GM12878 (cell line): ENCODE results near the gene TGFB2. TPM values are rescaled to one million over a fixed set of nuclear protein-coding genes. Genes with fewer than 3 reads are reported as not detected.

Source experiments
- ATAC-seq: fragments of 200-7000 bp; cut with Tn5 transposase; 3 replicates; pipeline ENCODE4 v1.9.1; 2020; ENCODE audit warnings: mild to moderate bottlenecking, moderate library complexity
- BruUV-seq: library from RNA; stranded (reverse); fragments of 400-500 nt; replicated peaks from 2 replicates; lab custom pipeline; 2021; lab: Mats Ljungman, UMichigan
- CTCF ChIA-PET: fragments of 300-600 bp; sonication (Branson Sonifier 250); formaldehyde crosslinking; extraction: SDS; loops from one replicate; lab custom pipeline; 2021; ENCODE audit warnings: inconsistent platforms; lab: Yijun Ruan, JAX
- POLR2A ChIA-PET: fragments of 350-600 bp; formaldehyde crosslinking; extraction: SDS; loops from one replicate; lab custom pipeline; 2021; ENCODE audit warnings: inconsistent platforms; lab: Charles Lee
- RAD21 ChIA-PET: fragments of 300-600 bp; sonication (Branson Sonifier 250); formaldehyde crosslinking; loops from one replicate; lab custom pipeline; 2023; ENCODE audit warnings: antibody characterized with exemption; ENCODE audit not compliant: unreplicated experiment; lab: Charles Lee
- SMC1A ChIA-PET: fragments of 300-600 bp; sonication (Branson Sonifier 250); formaldehyde crosslinking; loops from one replicate; lab custom pipeline; 2023; ENCODE audit not compliant: unreplicated experiment, uncharacterized antibody; lab: Charles Lee
- DNase-seq: peaks from one replicate; pipeline ENCODE4 v3.0.0-alpha.2; 2011; ENCODE audit warnings: low read depth, low spot score
- FAIRE-seq: peaks from 3 replicates; lab custom pipeline; 2011; peaks lifted over from hg19 to GRCh38; lab: Jason Lieb, UNC
- H2AFZ ChIP-seq: 2 replicates; pipeline ENCODE4 v1.6.0; 2011; ENCODE audit warnings: low read depth, low read length, control low read depth; ENCODE audit not compliant: control insufficient read depth
- H3K27ac ChIP-seq: 2 replicates; pipeline ENCODE4 v1.5.1; 2011; ENCODE audit warnings: control low read depth; ENCODE audit not compliant: control insufficient read depth, insufficient read depth
- H3K27me3 ChIP-seq, 2 experiments: replicated peaks in 1 of 2; 2 replicates each; pipeline versions ENCODE4 v1.6.0 to v1.6.1; 2011; ENCODE audit warnings: low read length in 1 of 2; ENCODE audit not compliant: control insufficient read depth in 2 of 2, insufficient read depth in 2 of 2
- H3K36me3 ChIP-seq, 2 experiments: 2 replicates each; pipeline ENCODE4 v1.5.1; 2011; ENCODE audit warnings: low read length in 1 of 2; ENCODE audit not compliant: control insufficient read depth in 2 of 2, insufficient read depth in 2 of 2
- H3K4me1 ChIP-seq: 2 replicates; pipeline ENCODE4 v1.6.1; 2011; ENCODE audit warnings: mild to moderate bottlenecking, low read length, moderate library complexity, mixed read lengths; ENCODE audit not compliant: control insufficient read depth, insufficient read depth
- H3K4me2 ChIP-seq: 2 replicates; pipeline ENCODE4 v1.6.0; 2011; ENCODE audit warnings: control low read depth; ENCODE audit not compliant: control insufficient read depth, insufficient read depth
- H3K4me3 ChIP-seq: fragments of 200-600 bp; sonication (generic); 2 replicates; pipeline ENCODE4 v1.5.1; 2016
- H3K79me2 ChIP-seq: 2 replicates; pipeline ENCODE4 v1.6.0; 2011; ENCODE audit warnings: low read length; ENCODE audit not compliant: control insufficient read depth, insufficient read depth
- H3K9ac ChIP-seq: 2 replicates; pipeline ENCODE4 v1.8.0; 2011; ENCODE audit warnings: low read length, control low read depth, mixed read lengths; ENCODE audit not compliant: control insufficient read depth, insufficient read depth
- H3K9me3 ChIP-seq: replicated peaks from 3 replicates; pipeline ENCODE4 v1.5.1; 2011; ENCODE audit warnings: mild to moderate bottlenecking, low read length; ENCODE audit not compliant: control insufficient read depth, insufficient read depth
- H4K20me1 ChIP-seq: 2 replicates; pipeline ENCODE4 v1.6.0; 2011; ENCODE audit not compliant: control insufficient read depth, insufficient read depth
- CHD1 ChIP-seq: IDR thresholded peaks from 2 replicates; pipeline ENCODE4 v1.6.1; 2012; ENCODE audit warnings: low read depth, low read length, improper control_type of control experiment
- HDAC2 ChIP-seq: fragments of 200-600 bp; sonication (generic); IDR thresholded peaks from 2 replicates; pipeline ENCODE4 v1.6.1; 2017
- MEF2A ChIP-seq: IDR thresholded peaks from 2 replicates; pipeline ENCODE4 v1.6.1; 2011; ENCODE audit warnings: low read depth, mild to moderate bottlenecking, low read length, moderate library complexity; ENCODE audit not compliant: insufficient read depth
- MTA3 ChIP-seq: IDR thresholded peaks from 2 replicates; pipeline ENCODE4 v1.6.1; 2012; ENCODE audit warnings: low read length, inconsistent platforms, borderline replicate concordance
- PAX5 ChIP-seq: IDR thresholded peaks from 2 replicates; pipeline ENCODE4 v1.6.1; 2011; ENCODE audit warnings: low read depth, low read length, borderline replicate concordance
- SMAD5 ChIP-seq: IDR thresholded peaks from 2 replicates; pipeline ENCODE4 v1.6.1; 2016; ENCODE audit warnings: antibody characterized with exemption, low read depth
- SREBF1 ChIP-seq: IDR thresholded peaks from 2 replicates; pipeline ENCODE4 v1.6.1; 2012; ENCODE audit warnings: mild to moderate bottlenecking, low read length
- TBL1XR1 ChIP-seq: IDR thresholded peaks from 2 replicates; pipeline ENCODE4 v1.6.1; 2012; ENCODE audit warnings: low read depth, low read length, improper control_type of control experiment
- ZNF274 ChIP-seq: IDR thresholded peaks from one replicate; pipeline ENCODE4 v1.8.0; 2011; ENCODE audit not compliant: insufficient read length, insufficient read depth
- WGBS: methylation state at CpG from one replicate; pipeline ENCODE4 v1.1.6; 2016; ENCODE audit warnings: low lambda C conversion rate; ENCODE audit not compliant: insufficient replicate concordance, insufficient coverage; ENCODE audit errors: missing lambda C conversion rate; 5-methylcytosine and 5-hydroxymethylcytosine counted together
- in situ Hi-C: fragments of 300-500 bp; cut with MboI; formaldehyde crosslinking; loops from 9 replicates; pipeline ENCODE4 v1.14.3; 2018; ENCODE audit warnings: mixed read lengths
- intact Hi-C: fragments of 100-400 bp; cut with micrococcal nuclease; formaldehyde crosslinking; loops from one replicate; pipeline ENCODE4 v1.14.2; 2022; ENCODE audit not compliant: unreplicated experiment
- polyA plus RNA-seq, 11 experiments: library from polyadenylated mRNA; depleted of rRNA in 4 of 11; unstranded in 6 of 11; stranded (reverse) in 5 of 11; fragments of >200 nt; fragmentation: Nextera tagmentation in 4 of 11; fragmentation: Illumina TruSeq in 1 of 11; extraction: Ambion mirVana in 4 of 11; extraction: Trizol in 1 of 11; gene quantifications; 1 replicate in 1 of 11; 2 replicates in 10 of 11; pipeline versions ENCODE4 v1.2.1 to v1.2.3, GENCODE V29; 2011 to 2016; ENCODE audit warnings: inconsistent platforms in 2 of 11, missing spikeins in 2 of 11, low read depth in 1 of 11
- total RNA-seq, 4 experiments: library from RNA; depleted of rRNA in 3 of 4; stranded (reverse); fragments of >200 nt in 3 of 4; fragmentation: Illumina TruSeq in 1 of 4; extraction: Trizol in 1 of 4; gene quantifications; 2 replicates each; pipeline versions ENCODE4 v1.2.1 to v1.2.3, GENCODE V29; 2013 to 2021
- TF ChIP-seq, protein P1 (sequence below): IDR thresholded peaks from 2 replicates; pipeline ENCODE4 v1.6.1; 2011; ENCODE audit warnings: mild to moderate bottlenecking, low read depth, low read length, moderate library complexity; ENCODE audit not compliant: insufficient replicate concordance

Gene TGFB2
- total and polyA plus RNA-seq, 10 of the 15 experiments (the other 5 are each of a cell fraction or from before 2014, with no cell fraction given) = 0.03 to 0.11 (median 0.04) TPM; not detected in 6

DNA sequence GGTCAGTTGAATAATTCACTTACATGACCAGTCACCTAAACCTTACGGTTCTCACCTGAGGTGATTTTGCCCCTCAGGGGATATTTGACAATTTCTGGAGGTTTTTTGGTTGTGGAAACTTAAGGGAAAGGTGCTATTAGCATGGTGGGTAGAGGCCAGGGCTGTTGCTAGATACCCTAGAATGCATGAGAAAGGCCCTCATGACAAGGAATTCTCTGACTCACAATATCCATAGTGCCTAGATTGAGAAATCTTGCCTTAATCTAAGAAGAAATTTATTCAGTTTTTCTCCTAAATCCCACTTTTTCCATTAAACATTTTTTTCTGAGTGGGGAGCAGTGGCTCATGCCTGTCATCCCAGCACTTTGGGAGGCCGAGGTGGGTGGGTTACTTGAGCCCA lies 119.7 kb downstream of the TGFB2 start:
- Histone ChIP-seq H3K79me2 (no peaks in the 10 kb centered on the region), H3K9ac (no peak overlapping the region), H3K27me3 (no peaks in the 10 kb centered on the region), H3K4me1 (no peaks in the 10 kb centered on the region), H3K9me3 (no peaks in the 10 kb centered on the region), H3K4me3 (no peak overlapping the region), H3K27ac (no peak overlapping the region), H4K20me1 (no peaks in the 10 kb centered on the region), H3K36me3 (no peaks in the 10 kb centered on the region), H2AFZ (no peak overlapping the region), H3K4me2 (no peak overlapping the region)
- ChIA-PET CTCF (no interaction called here), RAD21 (no interaction called here), SMC1A (no interaction called here), POLR2A (no interaction called here)
- in situ Hi-C loops = no loop called here
- 19% methylated on average over 2 of the region's 2 CpGs for WGBS
- DNase-seq = no peak
- TF ChIP-seq, protein P1, sequence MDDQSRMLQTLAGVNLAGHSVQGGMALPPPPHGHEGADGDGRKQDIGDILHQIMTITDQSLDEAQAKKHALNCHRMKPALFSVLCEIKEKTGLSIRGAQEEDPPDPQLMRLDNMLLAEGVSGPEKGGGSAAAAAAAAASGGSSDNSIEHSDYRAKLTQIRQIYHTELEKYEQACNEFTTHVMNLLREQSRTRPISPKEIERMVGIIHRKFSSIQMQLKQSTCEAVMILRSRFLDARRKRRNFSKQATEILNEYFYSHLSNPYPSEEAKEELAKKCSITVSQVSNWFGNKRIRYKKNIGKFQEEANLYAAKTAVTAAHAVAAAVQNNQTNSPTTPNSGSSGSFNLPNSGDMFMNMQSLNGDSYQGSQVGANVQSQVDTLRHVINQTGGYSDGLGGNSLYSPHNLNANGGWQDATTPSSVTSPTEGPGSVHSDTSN = no peak
- TF ChIP-seq SREBF1 (no peak), CHD1 (no peak), PAX5 (no peak), ZNF274 (no peak), SMAD5 (no peak), HDAC2 (no peak), MTA3 (no peak), TBL1XR1 (no peak), MEF2A (no peak)
- ATAC-seq = no peak
- intact Hi-C loops = no loop called here
- no peak for FAIRE-seq
- BruUV-seq = no TSS peak
